ENCODE results near the gene EMX2.

DNA sequence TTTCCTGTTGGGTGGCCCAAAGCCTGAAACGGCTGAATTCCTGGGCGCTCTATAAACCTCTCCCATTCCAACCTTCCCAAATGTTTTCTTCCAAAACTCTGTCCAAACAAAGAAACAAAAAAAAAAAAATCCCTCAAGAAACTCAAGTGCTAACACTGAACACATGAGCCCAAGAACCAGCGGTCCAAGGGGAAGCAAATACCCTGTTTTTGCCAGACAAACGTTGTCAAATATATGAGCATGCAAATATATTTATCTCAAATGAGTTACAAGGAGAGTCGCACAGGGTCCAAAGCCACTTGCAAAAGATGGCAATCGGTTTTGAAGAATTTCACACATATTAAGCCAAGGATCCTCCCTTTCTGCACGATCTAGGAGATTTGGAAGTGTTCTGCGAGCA lies 23.3 kb upstream of the EMX2 start:
- TF ChIP-seq, protein P1, sequence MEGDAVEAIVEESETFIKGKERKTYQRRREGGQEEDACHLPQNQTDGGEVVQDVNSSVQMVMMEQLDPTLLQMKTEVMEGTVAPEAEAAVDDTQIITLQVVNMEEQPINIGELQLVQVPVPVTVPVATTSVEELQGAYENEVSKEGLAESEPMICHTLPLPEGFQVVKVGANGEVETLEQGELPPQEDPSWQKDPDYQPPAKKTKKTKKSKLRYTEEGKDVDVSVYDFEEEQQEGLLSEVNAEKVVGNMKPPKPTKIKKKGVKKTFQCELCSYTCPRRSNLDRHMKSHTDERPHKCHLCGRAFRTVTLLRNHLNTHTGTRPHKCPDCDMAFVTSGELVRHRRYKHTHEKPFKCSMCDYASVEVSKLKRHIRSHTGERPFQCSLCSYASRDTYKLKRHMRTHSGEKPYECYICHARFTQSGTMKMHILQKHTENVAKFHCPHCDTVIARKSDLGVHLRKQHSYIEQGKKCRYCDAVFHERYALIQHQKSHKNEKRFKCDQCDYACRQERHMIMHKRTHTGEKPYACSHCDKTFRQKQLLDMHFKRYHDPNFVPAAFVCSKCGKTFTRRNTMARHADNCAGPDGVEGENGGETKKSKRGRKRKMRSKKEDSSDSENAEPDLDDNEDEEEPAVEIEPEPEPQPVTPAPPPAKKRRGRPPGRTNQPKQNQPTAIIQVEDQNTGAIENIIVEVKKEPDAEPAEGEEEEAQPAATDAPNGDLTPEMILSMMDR (conservative IDR thresholded peaks at IDR 0.05 in 1 of 2, IDR thresholded peaks at IDR 0.05 in 1 of 2; ENCODE audit: extremely low read depth in 1 of 2, insufficient read depth in 1 of 2, low read depth in 1 of 2, low read length in 2 of 2), result no peak
- TF ChIP-seq EZH2 (IDR thresholded peaks at IDR 0.05; ENCODE audit: borderline replicate concordance, low read length), result no peak
